Calu3 (cell line): Measurements from ENCODE around the gene MCC. TPM values are rescaled to one million over a fixed set of nuclear protein-coding genes. Genes with fewer than 3 reads are reported as not detected.

Experiments used
- BruUV-seq: library from RNA; stranded (reverse); fragments of 400-500 nt; replicated peaks from 2 replicates; lab custom pipeline; 2021; lab: Mats Ljungman, UMichigan
- CTCF ChIA-PET: fragments of 300-600 bp; sonication (Branson Sonifier 250); formaldehyde crosslinking; loops from one replicate; lab custom pipeline; 2022; ENCODE audit warnings: antibody characterized with exemption; lab: Charles Lee
- DNase-seq: peaks from one replicate; pipeline ENCODE4 v3.0.0; 2022
- H3K27ac Mint-ChIP-seq: one replicate; pipeline ENCODE4 v1.8.0; 2022; ENCODE audit warnings: mixed read lengths; ENCODE audit not compliant: unreplicated experiment
- H3K27me3 Mint-ChIP-seq: one replicate; pipeline ENCODE4 v1.8.0; 2022; ENCODE audit warnings: mixed read lengths; ENCODE audit not compliant: unreplicated experiment
- H3K36me3 Mint-ChIP-seq: one replicate; pipeline ENCODE4 v1.8.0; 2022; ENCODE audit warnings: mild to moderate bottlenecking, moderate library complexity, mixed read lengths; ENCODE audit not compliant: insufficient read depth, unreplicated experiment
- H3K4me1 Mint-ChIP-seq: one replicate; pipeline ENCODE4 v1.8.0; 2022; ENCODE audit warnings: mild to moderate bottlenecking, low read depth, mixed read lengths; ENCODE audit not compliant: unreplicated experiment
- H3K4me3 Mint-ChIP-seq: one replicate; pipeline ENCODE4 v1.8.0; 2022; ENCODE audit warnings: mild to moderate bottlenecking, low read depth, moderate library complexity, mixed read lengths; ENCODE audit not compliant: unreplicated experiment
- H3K9me3 Mint-ChIP-seq: one replicate; pipeline ENCODE4 v1.8.0; 2022; ENCODE audit warnings: low read depth, mixed read lengths; ENCODE audit not compliant: unreplicated experiment
- CTCF ChIP-seq: fragments of 200-600 bp; IDR thresholded peaks from one replicate; pipeline ENCODE4 v1.8.0; 2022; ENCODE audit warnings: antibody characterized with exemption; ENCODE audit not compliant: unreplicated experiment
- intact Hi-C: fragments of 100-400 bp; cut with micrococcal nuclease; formaldehyde crosslinking; loops from one replicate; pipeline ENCODE4 v1.10.0; 2022; ENCODE audit not compliant: unreplicated experiment
- total RNA-seq: library from RNA; stranded (reverse); gene quantifications from 2 replicates; pipeline ENCODE4 v1.2.3, GENCODE V29; 2022

The MCC gene
- total RNA-seq, 1 experiment from 2014 or later: 2.8 TPM

GRCh38 chr5:113054899-113055298 is 433.4 kb downstream of the MCC start:
- no peaks in the 10 kb centered on the region for H3K27me3 Mint-ChIP-seq
- no TSS peak for BruUV-seq
- TF ChIP-seq CTCF: no peak
- no peaks in the 10 kb centered on the region for H3K36me3 Mint-ChIP-seq
- CTCF ChIA-PET: no interaction called here
- H3K9me3 Mint-ChIP-seq: no peaks in the 10 kb centered on the region
- DNase-seq: no peak
- H3K27ac Mint-ChIP-seq: no peak overlapping the region
- no peak overlapping the region for H3K4me3 Mint-ChIP-seq
- intact Hi-C loops: no loop called here
- no peaks in the 10 kb centered on the region for H3K4me1 Mint-ChIP-seq

GRCh38 chr5:113053511-113053995 is 434.7 kb downstream of the MCC start:
- intact Hi-C loops: no loop called here
- BruUV-seq: no TSS peak
- no peak for DNase-seq
- H3K27ac Mint-ChIP-seq: no peak overlapping the region
- H3K36me3 Mint-ChIP-seq: no peaks in the 10 kb centered on the region
- H3K27me3 Mint-ChIP-seq: no peaks in the 10 kb centered on the region
- CTCF ChIA-PET: no interaction called here
- no peaks in the 10 kb centered on the region for H3K4me1 Mint-ChIP-seq
- TF ChIP-seq CTCF: no peak
- H3K9me3 Mint-ChIP-seq: no peaks in the 10 kb centered on the region
- no peak overlapping the region for H3K4me3 Mint-ChIP-seq

- Mint-ChIP-seq H3K9me3 (no peaks in the 10 kb centered on the region), H3K27me3 (no peaks in the 10 kb centered on the region), H3K36me3 (no peaks in the 10 kb centered on the region), H3K4me3 (no peak overlapping the region), H3K4me1 (peaks cover 11% of the 10 kb centered on the region), H3K27ac (no peak overlapping the region)
- no TSS peak for BruUV-seq
- CTCF ChIA-PET: no interaction called here
- DNase-seq: no peak
- intact Hi-C loops: no loop called here
- no peak for TF ChIP-seq CTCF
These were observed 436.0 kb downstream of the MCC start for GRCh38 chr5:113052041-113052795.

GRCh38 chr5:113050721-113051382 is 437.4 kb downstream of the MCC start:
- Mint-ChIP-seq H3K9me3 (no peaks in the 10 kb centered on the region), H3K36me3 (no peaks in the 10 kb centered on the region), H3K4me3 (no peak overlapping the region), H3K4me1 (peaks cover 18% of the 10 kb centered on the region), H3K27ac (no peak overlapping the region), H3K27me3 (no peaks in the 10 kb centered on the region)
- CTCF ChIA-PET: interaction anchor here (0.6 kb wide), 1 partner anchor 323 kb away, joined by 3 read pairs; no protein-coding TSS in a partner anchor
- intact Hi-C loops: no loop called here
- no TSS peak for BruUV-seq
- TF ChIP-seq CTCF: no peak
- DNase-seq: no peak
